ENCODE results near the gene LRMDA. TPM values are rescaled to one million over a fixed set of nuclear protein-coding genes. Genes with fewer than 3 reads are reported as not detected.

Gene LRMDA
- total and polyA plus RNA-seq, 2 of the 8 experiments (the other 6 are each of a cell fraction or from before 2014, with no cell fraction given): 0.86 to 2.8 TPM

DNA sequence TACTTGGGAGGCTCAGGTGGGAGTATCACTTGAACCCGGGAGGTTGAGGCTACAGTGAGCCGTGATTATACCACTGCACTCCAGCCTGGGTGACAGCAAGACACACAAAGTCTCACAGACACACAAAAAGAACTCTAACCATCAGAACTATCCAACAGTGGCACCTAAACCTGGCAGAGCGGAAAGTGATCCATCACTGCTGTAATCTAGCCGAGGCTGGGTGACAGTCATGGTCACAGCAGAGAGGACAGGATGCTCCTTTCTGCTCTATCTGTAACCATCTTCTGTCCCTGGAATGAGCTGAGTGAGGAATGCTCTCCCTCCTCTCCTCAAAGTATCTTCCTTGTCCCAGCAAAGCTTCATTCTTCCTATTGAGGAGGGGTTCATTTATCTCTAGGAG is 656.6 kb downstream of the LRMDA start:
- TF ChIP-seq NRF1 (IDR thresholded peaks at IDR 0.05; ENCODE audit: low read depth, low read length) (no peak), TBP (IDR thresholded peaks at IDR 0.05; ENCODE audit: low read depth, low read length) (no peak), BRCA1 (IDR thresholded peaks at IDR 0.05; ENCODE audit: low read depth, low read length) (no peak), YY1 (IDR thresholded peaks at IDR 0.05; ENCODE audit: low read depth, low read length) (no peak), SP4 (IDR thresholded peaks at IDR 0.05; ENCODE audit: low read length) (no peak), PHF8 (conservative IDR thresholded peaks at IDR 0.05; ENCODE audit: low read depth, low read length) (no peak)
- TF ChIP-seq, protein P1, sequence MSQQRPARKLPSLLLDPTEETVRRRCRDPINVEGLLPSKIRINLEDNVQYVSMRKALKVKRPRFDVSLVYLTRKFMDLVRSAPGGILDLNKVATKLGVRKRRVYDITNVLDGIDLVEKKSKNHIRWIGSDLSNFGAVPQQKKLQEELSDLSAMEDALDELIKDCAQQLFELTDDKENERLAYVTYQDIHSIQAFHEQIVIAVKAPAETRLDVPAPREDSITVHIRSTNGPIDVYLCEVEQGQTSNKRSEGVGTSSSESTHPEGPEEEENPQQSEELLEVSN (IDR thresholded peaks at IDR 0.05): no peak
- TF ChIP-seq, protein P2, sequence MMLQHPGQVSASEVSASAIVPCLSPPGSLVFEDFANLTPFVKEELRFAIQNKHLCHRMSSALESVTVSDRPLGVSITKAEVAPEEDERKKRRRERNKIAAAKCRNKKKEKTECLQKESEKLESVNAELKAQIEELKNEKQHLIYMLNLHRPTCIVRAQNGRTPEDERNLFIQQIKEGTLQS (IDR thresholded peaks at IDR 0.05; ENCODE audit: insufficient read depth, low read depth, low read length): no peak
- POLR2A ChIA-PET (ENCODE audit: partially characterized antibody): no interaction called here
- CTCF ChIA-PET (ENCODE audit: partially characterized antibody): interaction anchor here (0.7 to 3.1 kb wide), 21 partner anchors 8 to 691 kb away, joined by 3 to 19 read pairs (median 5); partner anchors contain the start of gene ZNF503
- Histone ChIP-seq H4K8ac (ENCODE audit: extremely low read depth, insufficient read depth, low read length) (no peak overlapping the region), H3K36me3 (ENCODE audit: control insufficient read depth in 2 of 4, insufficient read depth in 4 of 4, low read length in 3 of 4) (no peaks in the 10 kb centered on the region), H3K27me3 (replicated peaks in 1 of 4; ENCODE audit: control insufficient read depth in 3 of 4, extremely low read depth in 1 of 4, insufficient read depth in 3 of 4, low read length in 3 of 4) (peaks cover 0 to 5% (median 3%) of the 10 kb centered on the region in 4 experiments; a peak in 2 of 7 replicates), H3K27ac (ENCODE audit: low read depth, low read length) (no peak overlapping the region), H3K4ac (replicated peaks; ENCODE audit: insufficient read length, low read depth, low read length) (no peak overlapping the region), H3K4me2 (ENCODE audit: insufficient read depth in 1 of 2, low read depth in 2 of 2, low read length in 2 of 2) (no peak overlapping the region), H3K79me1 (ENCODE audit: low read depth, low read length) (no peaks in the 10 kb centered on the region), H2BK5ac (ENCODE audit: low read depth, low read length) (no peak overlapping the region), H3K9ac (replicated peaks in 1 of 4; ENCODE audit: extremely low read depth in 1 of 4, low read depth in 3 of 4, low read length in 3 of 4) (no peak overlapping the region), H3K4me3 (ENCODE audit: extremely low read depth in 1 of 4, insufficient read depth in 2 of 4, low read depth in 3 of 4, low read length in 4 of 4) (no peak overlapping the region), H3K14ac (ENCODE audit: insufficient read length) (no peak overlapping the region), H3K4me1 (replicated peaks in 1 of 4; ENCODE audit: control insufficient read depth in 3 of 4, insufficient read depth in 4 of 4, low read length in 3 of 4) (peaks cover 0 to 12% (median 6%) of the 10 kb centered on the region in 4 experiments; a peak in 4 of 7 replicates), H3K23ac (ENCODE audit: insufficient read length) (no peak overlapping the region), H4K20me1 (replicated peaks in 1 of 2; ENCODE audit: control insufficient read depth in 1 of 2, insufficient read depth in 2 of 2, low read length in 2 of 2) (no peaks in the 10 kb centered on the region), H3K56ac (replicated peaks; ENCODE audit: insufficient read length, low read depth, low read length) (no peak overlapping the region), H2AK5ac (ENCODE audit: low read depth, low read length) (no peak overlapping the region; the same call in 1 of the 2 replicates), H3K23me2 (ENCODE audit: low read depth, low read length) (no peaks in the 10 kb centered on the region), H4K91ac (replicated peaks; ENCODE audit: insufficient read length, low read length) (no peak overlapping the region), H3K18ac (ENCODE audit: extremely low read depth, low read length) (no peak overlapping the region), H2AFZ (ENCODE audit: low read length) (no peak overlapping the region), H3K79me2 (ENCODE audit: control insufficient read depth in 1 of 2, insufficient read depth in 2 of 2, low read length in 2 of 2) (no peaks in the 10 kb centered on the region), H2BK20ac (ENCODE audit: low read length) (peak overlapping the region; percentile 82; the same call in 1 of the 2 replicates), H4K5ac (ENCODE audit: insufficient read length, low read depth, low read length) (no peak overlapping the region), H2BK12ac (ENCODE audit: low read depth, low read length) (peak overlapping the region; percentile 11; the same call in 1 of the 2 replicates), H3K9me3 (ENCODE audit: insufficient read depth in 2 of 2, low read depth in 1 of 2, low read length in 1 of 2) (no peaks in the 10 kb centered on the region), H2BK15ac (ENCODE audit: low read length) (no peak overlapping the region; the same call in 1 of the 2 replicates), H2BK120ac (replicated peaks; ENCODE audit: low read depth, low read length) (no peak overlapping the region)
- FAIRE-seq: no peak
- 90% methylated on average over 4 of the region's 4 CpGs; no CpG with 5 or more reads in 1 of the 2 experiments for WGBS, 2 experiments (ENCODE audit: extremely low coverage in 1 of 2, insufficient coverage in 1 of 2, insufficient read length in 1 of 2, insufficient replicate concordance in 2 of 2, low coverage in 1 of 2, low lambda C conversion rate in 2 of 2, missing lambda C conversion rate in 1 of 2)
- DNase-seq (ENCODE audit: low read depth in 1 of 2, low spot score in 2 of 2): no peak
